H9 (cell line): Measurements from ENCODE around the gene CC2D2A. TPM values are rescaled to one million over a fixed set of nuclear protein-coding genes. Genes with fewer than 3 reads are reported as not detected.

Experiments used
- DNase-seq: peaks from one replicate; pipeline ENCODE4 v3.0.0-alpha.2; 2017
- H2AFZ ChIP-seq: one replicate; pipeline ENCODE4 v1.6.1; 2013; ENCODE audit warnings: mild to moderate bottlenecking, low read length, control low read depth, moderate library complexity
- H2AK5ac ChIP-seq: 2 replicates; pipeline ENCODE4 v1.6.1; 2013; ENCODE audit warnings: low read length, control low read depth, mixed read lengths; ENCODE audit not compliant: insufficient read length
- H2BK120ac ChIP-seq: one replicate; pipeline ENCODE4 v1.6.1; 2013; ENCODE audit warnings: low read depth, mild to moderate bottlenecking, low read length, control low read depth, inconsistent platforms; ENCODE audit not compliant: poor library complexity, severe bottlenecking
- H2BK12ac ChIP-seq: 2 replicates; pipeline ENCODE4 v1.6.1; 2013; ENCODE audit warnings: low read length, control low read depth, mixed read lengths, low read depth; ENCODE audit not compliant: insufficient read length
- H2BK15ac ChIP-seq: 2 replicates; pipeline ENCODE4 v1.6.1; 2013; ENCODE audit warnings: low read depth, low read length, control low read depth
- H2BK20ac ChIP-seq: one replicate; pipeline ENCODE4 v1.6.1; 2013; ENCODE audit warnings: low read depth, mild to moderate bottlenecking, low read length, control low read depth, inconsistent platforms; ENCODE audit not compliant: poor library complexity, severe bottlenecking
- H2BK5ac ChIP-seq: 2 replicates; pipeline ENCODE4 v1.6.1; 2013; ENCODE audit warnings: low read length, control low read depth, mixed read lengths; ENCODE audit not compliant: insufficient read length
- H3K14ac ChIP-seq: 2 replicates; pipeline ENCODE4 v1.6.1; 2013; ENCODE audit warnings: low read length, control low read depth; ENCODE audit not compliant: insufficient read depth
- H3K18ac ChIP-seq: 2 replicates; pipeline ENCODE4 v1.6.1; 2013; ENCODE audit warnings: low read depth, mild to moderate bottlenecking, mixed read lengths, low read length, control low read depth; ENCODE audit not compliant: insufficient read length
- H3K23ac ChIP-seq: 2 replicates; pipeline ENCODE4 v1.6.1; 2013; ENCODE audit warnings: low read length, control low read depth, mixed read lengths, low read depth; ENCODE audit not compliant: insufficient read length
- H3K23me2 ChIP-seq: 2 replicates; pipeline ENCODE4 v1.6.1; 2013; ENCODE audit warnings: low read depth, mild to moderate bottlenecking, mixed read lengths, low read length, control low read depth; ENCODE audit not compliant: insufficient read length, poor library complexity, severe bottlenecking
- H3K27ac ChIP-seq: 2 replicates; pipeline ENCODE4 v1.5.1; 2013; ENCODE audit warnings: low read length, control low read depth, mixed read lengths, low read depth; ENCODE audit not compliant: insufficient read length
- H3K27me3 ChIP-seq: 2 replicates; pipeline ENCODE4 v1.6.1; 2013; ENCODE audit warnings: low read length, control low read depth, inconsistent platforms; ENCODE audit not compliant: insufficient read depth
- H3K4ac ChIP-seq: 2 replicates; pipeline ENCODE4 v1.6.1; 2013; ENCODE audit warnings: low read depth, mild to moderate bottlenecking, control low read depth, inconsistent platforms, low read length, moderate library complexity
- H3K4me1 ChIP-seq: 2 replicates; pipeline ENCODE4 v1.6.1; 2013; ENCODE audit warnings: low read length, control low read depth, inconsistent platforms; ENCODE audit not compliant: insufficient read depth
- H3K4me2 ChIP-seq: 2 replicates; pipeline ENCODE4 v1.6.1; 2013; ENCODE audit warnings: low read length, control low read depth, mixed read lengths; ENCODE audit not compliant: insufficient read length, insufficient read depth
- H3K56ac ChIP-seq: 2 replicates; pipeline ENCODE4 v1.6.1; 2013; ENCODE audit warnings: low read depth, mild to moderate bottlenecking, mixed read lengths, low read length, control low read depth; ENCODE audit not compliant: insufficient read length
- H3K79me1 ChIP-seq: 2 replicates; pipeline ENCODE4 v1.6.1; 2013; ENCODE audit warnings: low read depth, mild to moderate bottlenecking, moderate library complexity, low read length, control low read depth, inconsistent platforms; ENCODE audit not compliant: insufficient read depth, poor library complexity, severe bottlenecking
- H3K79me2 ChIP-seq: 2 replicates; pipeline ENCODE4 v1.6.1; 2013; ENCODE audit warnings: low read length, control low read depth, inconsistent platforms; ENCODE audit not compliant: insufficient read depth
- H3K9ac ChIP-seq: 2 replicates; pipeline ENCODE4 v1.6.1; 2013; ENCODE audit warnings: low read length, control low read depth, mixed read lengths; ENCODE audit not compliant: insufficient read length; ENCODE audit errors: extremely low read depth
- H3K9me3 ChIP-seq: one replicate; pipeline ENCODE4 v1.6.1; 2013; ENCODE audit warnings: low read depth, low read length, inconsistent platforms; ENCODE audit not compliant: control insufficient read depth
- H3T11ph ChIP-seq: one replicate; pipeline ENCODE4 v1.6.1; 2013; ENCODE audit warnings: mild to moderate bottlenecking, low read length, control low read depth, inconsistent platforms
- H4K20me1 ChIP-seq: one replicate; pipeline ENCODE4 v1.6.1; 2013; ENCODE audit not compliant: control insufficient read depth, insufficient read length, insufficient read depth
- H4K5ac ChIP-seq: 2 replicates; pipeline ENCODE4 v1.6.1; 2013; ENCODE audit warnings: low read depth, mild to moderate bottlenecking, mixed read lengths, low read length, control low read depth; ENCODE audit not compliant: insufficient read length
- H4K8ac ChIP-seq: replicated peaks from 2 replicates; pipeline ENCODE4 v1.6.1; 2013; ENCODE audit warnings: low read length, control low read depth, mixed read lengths, low read depth; ENCODE audit not compliant: insufficient read length
- H4K91ac ChIP-seq: 2 replicates; pipeline ENCODE4 v1.6.1; 2013; ENCODE audit warnings: low read depth, mild to moderate bottlenecking, moderate library complexity, mixed read lengths, low read length, control low read depth; ENCODE audit not compliant: insufficient read length
- H3K27ac Mint-ChIP-seq, 3 experiments: 2 replicates in 2 of 3; 3 replicates in 1 of 3; pipeline ENCODE4 v1.8.0; 2020 to 2021; ENCODE audit warnings: mixed read lengths in 3 of 3, mild to moderate bottlenecking in 1 of 3, moderate library complexity in 1 of 3
- H3K27me3 Mint-ChIP-seq: 2 replicates; pipeline ENCODE4 v1.8.0; 2021; ENCODE audit warnings: low read depth, mild to moderate bottlenecking, moderate library complexity, mixed read lengths
- H3K36me3 Mint-ChIP-seq, 3 experiments: 2 replicates in 2 of 3; 3 replicates in 1 of 3; pipeline ENCODE4 v1.8.0; 2020 to 2021; ENCODE audit warnings: low read depth in 3 of 3, mixed read lengths in 3 of 3; ENCODE audit not compliant: insufficient read depth in 1 of 3
- H3K4me1 Mint-ChIP-seq, 2 experiments: 2 replicates each; pipeline ENCODE4 v1.8.0; 2020; ENCODE audit warnings: mixed read lengths in 2 of 2
- H3K4me3 Mint-ChIP-seq, 2 experiments: 2 replicates in 1 of 2; 3 replicates in 1 of 2; pipeline ENCODE4 v1.8.0; 2020 to 2021; ENCODE audit warnings: mild to moderate bottlenecking in 2 of 2, mixed read lengths in 2 of 2, moderate library complexity in 1 of 2
- H3K9me3 Mint-ChIP-seq, 2 experiments: 2 replicates in 1 of 2; 3 replicates in 1 of 2; pipeline ENCODE4 v1.8.0; 2020; ENCODE audit warnings: mild to moderate bottlenecking in 2 of 2, mixed read lengths in 2 of 2, moderate library complexity in 1 of 2
- CTCF ChIP-seq: fragments of 200-600 bp; sonication (generic); conservative IDR thresholded peaks from 3 replicates; pipeline ENCODE4 v1.8.0; 2021; ENCODE audit warnings: antibody characterized with exemption, mild to moderate bottlenecking
- WGBS: extraction: QIAGEN DNeasy Blood & Tissue Kit; methylation state at CpG from one replicate; pipeline ENCODE4 v1.1.7; 2013; ENCODE audit warnings: missing lambda C conversion rate, low lambda C conversion rate, mixed read lengths; ENCODE audit not compliant: insufficient read length; ENCODE audit errors: extremely low coverage; 5-methylcytosine and 5-hydroxymethylcytosine counted together
- total RNA-seq: library from RNA; stranded (reverse); gene quantifications from 2 replicates; pipeline ENCODE4 v1.2.1, GENCODE V29; 2021

Gene CC2D2A
- total RNA-seq, 1 experiment from 2014 or later = 10.4 TPM

GRCh38 chr4:15563871-15564270 lies 94.2 kb downstream of the CC2D2A start:
- no peaks in the 10 kb centered on the region for H3K79me1 ChIP-seq
- no peaks in the 10 kb centered on the region for H3K9me3 ChIP-seq
- no peak overlapping the region for H2BK12ac ChIP-seq
- H3K36me3 Mint-ChIP-seq = peaks cover 3 to 23% (median 10%) of the 10 kb centered on the region in 3 experiments; a peak in 4 of 7 replicates
- H3K23ac ChIP-seq = no peak overlapping the region
- no peak overlapping the region for H4K5ac ChIP-seq
- no peak overlapping the region for H3K14ac ChIP-seq
- H2BK5ac ChIP-seq = no peak overlapping the region
- no peaks in the 10 kb centered on the region for H4K20me1 ChIP-seq
- no peaks in the 10 kb centered on the region for H3K4me1 ChIP-seq
- no peaks in the 10 kb centered on the region for H3K79me2 ChIP-seq
- no peak overlapping the region for H3T11ph ChIP-seq
- TF ChIP-seq CTCF = no peak
- no peak overlapping the region for H3K9ac ChIP-seq
- H3K27me3 Mint-ChIP-seq = no peaks in the 10 kb centered on the region
- no peak overlapping the region for H3K4me2 ChIP-seq
- no peak overlapping the region for H3K27ac Mint-ChIP-seq
- no peak overlapping the region for H2AFZ ChIP-seq
- WGBS = no CpG with 5 or more reads among the region's 6 CpGs
- H4K8ac ChIP-seq = no peak overlapping the region
- DNase-seq = no peak
- H3K23me2 ChIP-seq = no peaks in the 10 kb centered on the region
- no peak overlapping the region for H3K18ac ChIP-seq
- peaks cover 0 to 5% of the 10 kb centered on the region in 2 experiments; a peak in 1 of 4 replicates for H3K4me1 Mint-ChIP-seq
- no peak overlapping the region for H3K4me3 Mint-ChIP-seq
- no peak overlapping the region for H2BK20ac ChIP-seq
- H2BK15ac ChIP-seq = no peak overlapping the region
- no peak overlapping the region for H3K4ac ChIP-seq
- H3K27me3 ChIP-seq = no peaks in the 10 kb centered on the region
- no peaks in the 10 kb centered on the region for H3K9me3 Mint-ChIP-seq
- no peak overlapping the region for H2AK5ac ChIP-seq
- H2BK120ac ChIP-seq = no peak overlapping the region
- no peak overlapping the region for H3K27ac ChIP-seq
- H3K56ac ChIP-seq = no peak overlapping the region
- H4K91ac ChIP-seq = no peak overlapping the region
